Raji (cell line): ENCODE results near the gene B3GAT1.

Experiments used
- POLR2A ChIP-seq: IDR thresholded peaks from 2 replicates; pipeline ENCODE4 v1.6.1; 2011; ENCODE audit warnings: low read depth, low read length, control low read depth; ENCODE audit not compliant: insufficient read depth

The B3GAT1 gene

DNA sequence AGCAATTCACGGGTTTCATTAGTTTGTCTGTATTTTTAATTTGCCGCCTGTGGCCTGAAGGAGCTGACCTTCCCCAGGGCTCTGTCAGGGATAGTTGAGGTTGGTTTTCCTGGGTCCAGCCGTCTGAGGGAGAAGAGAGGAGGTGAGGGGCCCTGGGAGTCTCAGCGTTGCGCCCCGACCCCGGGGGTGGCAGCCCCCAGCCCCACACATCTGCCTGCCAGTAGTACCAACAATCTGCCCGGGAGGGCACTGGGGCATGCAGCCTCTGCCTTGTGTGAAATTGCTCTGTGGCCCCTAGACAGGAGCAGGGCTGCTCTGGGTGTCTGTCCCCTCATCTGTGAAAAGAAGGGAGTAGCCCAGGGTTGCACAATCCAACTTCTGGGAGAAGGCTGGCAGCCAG, 6.6 kb downstream of the B3GAT1 start:
- TF ChIP-seq POLR2A = no peak

DNA sequence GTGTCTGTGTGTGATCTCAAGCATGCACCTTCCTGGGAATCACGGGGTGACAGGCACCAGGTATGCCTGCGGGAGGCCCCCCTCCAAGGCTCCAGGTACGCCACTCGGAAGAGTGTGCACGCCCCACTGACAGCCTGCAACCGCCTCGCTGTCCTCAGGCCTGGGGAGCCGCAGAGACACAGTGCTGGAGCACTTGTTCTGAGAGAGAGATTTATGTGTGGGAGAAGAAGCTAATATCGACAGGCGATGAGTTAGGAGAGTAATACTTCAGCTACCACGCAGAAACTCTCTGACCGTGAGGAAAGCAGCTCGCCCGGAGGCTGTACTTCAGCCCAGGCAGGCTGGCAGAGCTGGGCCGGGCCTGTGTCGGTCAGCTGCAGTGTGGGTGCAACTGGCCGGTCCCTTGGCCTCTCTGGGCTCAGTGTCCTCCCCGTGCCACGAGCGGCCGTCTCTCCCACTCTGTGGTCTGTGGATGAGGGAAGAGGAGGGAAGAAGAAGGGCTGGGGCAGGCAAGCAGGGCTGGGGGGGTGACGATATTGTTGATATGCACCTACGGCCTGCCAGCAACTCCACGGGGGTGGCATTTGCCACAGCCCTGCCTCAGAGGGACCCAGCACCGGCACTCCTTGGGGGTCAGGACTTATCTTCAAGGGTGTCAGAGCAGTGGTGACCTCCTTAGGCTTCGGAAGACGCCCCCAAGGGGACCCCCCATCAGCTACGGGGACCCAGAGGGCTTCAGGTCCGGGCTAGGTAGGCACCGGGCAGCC, 7.3 kb downstream of the B3GAT1 start:
- TF ChIP-seq POLR2A = no peak

DNA sequence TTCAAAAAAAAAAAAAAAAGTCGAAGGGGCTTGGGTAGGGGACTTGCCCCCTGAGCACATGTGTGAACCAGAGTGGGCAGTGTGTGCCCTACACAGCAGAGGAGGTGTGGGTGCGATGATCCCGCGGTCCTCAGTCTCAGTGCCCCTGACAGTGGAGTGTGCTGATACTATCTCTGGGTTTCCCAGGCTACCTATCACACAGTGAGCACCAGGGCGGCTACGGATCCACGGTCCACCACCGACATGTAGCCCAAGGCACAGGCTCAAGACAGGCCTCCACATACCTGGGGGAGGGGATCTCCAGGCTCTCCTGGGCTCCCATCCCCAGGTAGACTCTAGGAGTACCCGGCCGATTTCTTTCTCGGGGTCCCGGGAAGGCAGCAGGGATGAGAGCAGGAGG, 9.1 kb downstream of the B3GAT1 start:
- TF ChIP-seq POLR2A = no peak

DNA sequence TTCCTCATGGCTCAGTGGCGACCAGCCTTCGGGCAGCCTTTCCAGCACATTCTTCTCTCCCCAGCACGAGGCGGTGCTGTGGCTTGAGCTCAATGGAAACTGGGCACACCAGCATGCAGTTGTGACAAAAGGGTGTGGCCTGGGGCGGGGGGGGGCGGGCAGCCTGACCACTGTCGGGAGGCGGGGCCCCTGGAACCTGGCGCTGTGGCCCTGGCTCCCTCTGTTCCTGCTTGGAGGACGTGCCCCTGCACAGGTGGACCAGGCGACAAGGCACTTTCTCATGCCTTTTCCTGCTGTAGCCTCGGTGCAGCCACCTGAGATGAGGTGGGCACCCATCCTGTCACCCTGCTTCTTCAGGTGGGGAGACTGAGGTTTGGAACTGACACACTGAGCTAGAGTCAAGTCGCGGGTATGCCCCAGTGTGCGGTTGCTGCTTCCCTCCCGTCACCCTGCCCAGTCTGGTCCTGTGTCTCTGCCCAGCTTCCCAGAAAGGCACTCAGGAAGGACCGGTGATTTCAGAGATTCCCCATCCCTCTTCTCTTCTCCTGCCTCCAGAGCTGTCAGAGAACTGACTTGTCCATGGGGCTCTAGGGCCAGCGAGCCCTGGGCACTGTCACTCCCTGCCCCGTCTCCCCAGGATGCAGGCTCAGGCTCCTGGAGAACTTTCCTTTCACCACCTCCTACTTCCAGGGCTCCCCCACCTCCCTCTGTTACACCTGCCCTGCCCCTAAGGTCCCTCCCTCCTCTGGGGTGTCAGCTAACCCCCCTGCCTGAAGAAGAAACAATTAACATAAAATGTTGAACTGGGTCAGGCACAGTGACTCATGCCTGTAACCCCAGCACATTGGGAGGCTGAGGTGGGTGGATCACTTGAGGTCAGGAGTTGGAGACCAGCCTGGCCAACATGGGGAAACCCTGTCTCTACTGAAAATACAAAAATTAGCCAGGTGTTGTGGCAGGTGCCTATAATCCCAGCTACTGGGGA, 9.9 kb downstream of the B3GAT1 start:
- no peak for TF ChIP-seq POLR2A

DNA sequence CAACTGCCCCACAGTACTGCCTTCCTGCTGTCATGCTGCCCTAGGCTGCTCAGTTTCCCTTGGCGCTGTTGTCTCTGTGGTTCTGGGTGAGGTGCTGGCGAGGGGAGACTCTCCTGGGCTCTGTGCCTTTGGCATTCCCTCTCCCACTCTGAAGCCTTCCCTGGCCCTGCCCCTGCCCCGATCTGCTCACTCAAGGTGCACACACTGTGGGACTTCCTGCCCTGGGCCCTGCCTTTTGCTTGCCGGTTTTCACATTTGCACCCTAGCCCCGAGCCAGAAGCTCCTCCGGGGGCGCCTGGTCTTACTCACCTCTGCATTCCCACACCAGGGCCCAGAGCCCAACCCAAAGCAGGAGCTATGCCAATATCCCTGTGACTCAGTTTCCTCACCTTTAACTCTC, 12.0 kb downstream of the B3GAT1 start:
- no peak for TF ChIP-seq POLR2A

DNA sequence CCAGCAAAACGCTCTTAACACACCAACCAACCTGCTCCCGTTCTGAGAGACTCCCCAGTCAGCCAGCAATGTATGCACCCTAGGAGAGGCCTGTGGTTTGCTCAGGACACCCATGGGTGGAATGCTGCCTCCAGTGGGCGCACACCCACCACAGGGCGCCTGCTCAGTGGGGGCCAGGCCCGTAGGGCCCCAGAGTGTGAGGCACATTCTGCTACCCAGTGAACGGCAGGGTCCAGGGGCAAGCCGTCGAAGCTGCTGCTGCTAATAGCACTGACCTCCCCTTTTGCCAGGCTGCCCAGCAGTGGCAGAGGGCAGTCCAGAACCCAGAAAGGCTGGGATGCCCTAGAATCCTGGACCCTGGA, 12.8 kb downstream of the B3GAT1 start:
- TF ChIP-seq POLR2A = no peak

DNA sequence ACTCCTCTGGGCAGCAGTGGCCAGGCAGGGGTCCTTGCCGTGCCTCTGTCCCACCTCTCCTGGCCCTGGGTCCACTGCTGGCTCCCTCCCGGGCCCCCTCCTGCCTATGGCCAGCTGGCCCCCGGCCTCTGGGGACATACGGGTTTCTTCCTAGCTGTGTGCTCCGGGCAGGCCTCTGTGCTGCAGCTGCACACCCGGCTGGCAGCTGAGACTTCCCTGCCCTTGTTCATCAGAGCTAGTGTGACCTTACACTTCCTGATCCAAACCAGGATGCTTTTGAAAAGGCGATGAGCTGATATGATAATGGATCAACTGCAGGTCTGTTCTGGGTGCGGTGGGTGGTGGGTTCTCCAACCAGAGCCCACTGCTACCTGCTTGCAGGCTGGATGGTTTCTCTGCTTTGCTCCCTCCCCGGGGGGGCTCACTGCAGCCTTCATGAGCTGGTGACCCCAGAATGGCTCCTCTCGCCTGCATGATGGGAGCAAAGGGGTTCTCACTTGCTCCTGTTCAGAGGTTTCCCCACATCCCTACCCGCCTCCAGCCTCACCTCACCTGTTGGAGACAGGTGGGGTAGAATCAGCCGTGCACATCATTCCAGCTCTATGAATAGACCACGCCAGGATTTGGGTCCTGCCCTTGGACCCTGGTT, 13.3 kb downstream of the B3GAT1 start:
- TF ChIP-seq POLR2A = no peak

DNA sequence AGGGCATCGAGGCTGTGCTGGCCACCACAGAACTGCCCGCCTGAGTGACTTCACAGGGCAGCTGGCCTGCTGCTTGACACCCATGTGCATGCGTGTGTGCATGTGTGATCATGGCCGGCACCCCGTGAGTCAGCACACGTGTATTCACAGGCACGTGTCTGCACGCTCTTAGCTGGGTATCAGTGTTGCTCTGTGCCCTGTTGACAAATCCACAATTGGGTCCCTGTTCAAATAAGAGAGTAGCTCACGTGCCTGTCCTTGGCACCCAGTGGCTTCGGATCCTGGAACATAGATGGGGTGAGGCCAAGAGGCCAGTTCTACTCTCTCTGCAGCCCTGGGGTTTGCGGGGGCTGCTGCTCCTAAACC, 14.0 kb downstream of the B3GAT1 start:
- TF ChIP-seq POLR2A = no peak

DNA sequence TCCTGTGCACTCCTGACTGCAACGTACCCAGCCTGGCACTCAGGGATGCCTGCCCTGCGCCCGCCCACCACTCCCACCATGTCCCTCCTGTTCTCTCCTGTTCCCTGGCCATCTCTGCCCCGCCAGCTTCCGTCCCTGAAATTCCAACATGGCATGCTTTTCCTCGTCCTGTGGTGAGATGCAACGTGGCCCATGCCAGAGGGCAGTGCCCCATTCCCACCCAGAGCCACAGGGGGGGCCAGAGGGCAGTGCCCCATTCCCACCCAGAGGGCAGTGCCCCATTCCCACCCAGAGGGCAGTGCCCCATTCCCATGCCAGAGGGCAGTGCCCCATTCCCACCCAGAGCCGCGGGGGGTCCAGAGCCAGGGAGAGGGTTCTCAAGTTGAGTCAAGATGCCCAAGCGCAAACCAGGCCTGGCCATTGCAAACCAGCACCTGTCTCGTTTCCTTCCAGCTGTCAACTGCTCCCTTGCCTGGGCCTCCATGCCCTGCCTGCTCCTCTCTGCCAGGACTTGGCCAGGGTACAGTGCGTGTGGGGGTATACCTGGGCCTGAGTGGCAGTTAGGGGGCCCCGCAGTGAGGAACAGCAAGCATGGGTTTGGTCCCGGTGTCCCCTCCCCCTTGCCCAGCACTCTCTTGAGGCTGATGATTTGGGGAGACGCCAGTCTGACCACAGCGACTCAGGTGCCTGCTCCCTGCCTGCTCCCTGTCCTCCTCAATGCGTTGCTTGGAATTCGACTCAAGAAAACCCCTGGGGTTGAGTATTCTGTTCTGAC, 14.6 kb downstream of the B3GAT1 start:
- no peak for TF ChIP-seq POLR2A

DNA sequence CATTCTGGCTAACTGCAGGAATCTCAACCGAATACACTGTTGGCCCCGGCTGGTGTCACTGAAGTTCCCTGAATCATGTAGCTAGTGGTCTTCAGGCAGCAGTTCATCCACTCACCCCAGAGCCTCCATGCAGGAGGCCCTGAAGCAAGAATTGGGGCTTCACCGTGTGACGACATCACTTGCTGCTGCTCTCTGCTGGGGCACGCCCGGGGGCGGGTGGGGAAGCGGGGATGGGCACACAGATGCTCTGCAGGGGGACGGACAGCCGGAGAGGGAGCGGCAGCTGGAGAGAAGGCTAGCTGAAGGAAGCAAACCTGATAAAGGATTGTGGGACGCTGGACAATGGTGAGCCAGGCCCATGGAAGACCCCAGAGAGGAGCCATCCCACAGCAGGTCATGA, 17.0 kb downstream of the B3GAT1 start:
- TF ChIP-seq POLR2A = no peak

DNA sequence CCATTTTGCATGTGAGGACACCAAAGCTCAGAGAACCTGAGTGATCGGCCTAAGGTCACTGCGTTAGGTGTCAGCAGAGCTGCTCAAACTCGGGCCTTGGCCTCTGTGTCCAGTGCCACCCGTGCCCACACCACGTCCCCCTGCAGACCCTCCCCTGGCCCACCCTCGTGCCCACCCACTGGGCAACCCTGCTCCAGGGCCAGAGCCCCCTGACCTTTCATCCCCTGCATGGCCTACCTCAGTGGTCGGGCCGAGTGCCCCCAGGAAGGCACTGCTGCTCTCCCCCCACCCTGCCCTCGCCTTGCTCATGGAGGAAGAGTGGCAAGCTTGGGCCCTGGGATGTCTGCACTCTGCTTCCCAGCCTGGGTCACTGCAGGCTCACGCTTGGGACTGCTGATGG, 17.7 kb downstream of the B3GAT1 start:
- no peak for TF ChIP-seq POLR2A

DNA sequence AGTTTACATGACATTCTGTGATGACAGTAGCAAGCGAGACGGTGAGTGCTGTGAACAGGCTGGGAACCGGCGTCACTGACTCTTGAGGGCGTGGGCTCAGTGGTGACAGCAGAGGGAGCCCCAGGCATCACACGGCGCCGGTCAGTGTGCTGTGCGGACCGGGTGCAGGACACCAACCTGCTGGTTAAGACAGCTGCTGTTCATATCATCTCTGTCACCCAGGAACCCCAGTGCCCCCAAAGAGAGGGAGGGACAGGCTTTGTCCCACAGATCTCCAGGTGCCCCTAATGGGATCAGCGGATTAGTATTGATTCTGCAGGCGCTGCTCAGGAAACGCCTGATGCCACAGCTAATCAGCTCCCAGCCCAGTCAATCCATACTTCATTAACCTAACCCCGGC, 18.4 kb downstream of the B3GAT1 start:
- no peak for TF ChIP-seq POLR2A

DNA sequence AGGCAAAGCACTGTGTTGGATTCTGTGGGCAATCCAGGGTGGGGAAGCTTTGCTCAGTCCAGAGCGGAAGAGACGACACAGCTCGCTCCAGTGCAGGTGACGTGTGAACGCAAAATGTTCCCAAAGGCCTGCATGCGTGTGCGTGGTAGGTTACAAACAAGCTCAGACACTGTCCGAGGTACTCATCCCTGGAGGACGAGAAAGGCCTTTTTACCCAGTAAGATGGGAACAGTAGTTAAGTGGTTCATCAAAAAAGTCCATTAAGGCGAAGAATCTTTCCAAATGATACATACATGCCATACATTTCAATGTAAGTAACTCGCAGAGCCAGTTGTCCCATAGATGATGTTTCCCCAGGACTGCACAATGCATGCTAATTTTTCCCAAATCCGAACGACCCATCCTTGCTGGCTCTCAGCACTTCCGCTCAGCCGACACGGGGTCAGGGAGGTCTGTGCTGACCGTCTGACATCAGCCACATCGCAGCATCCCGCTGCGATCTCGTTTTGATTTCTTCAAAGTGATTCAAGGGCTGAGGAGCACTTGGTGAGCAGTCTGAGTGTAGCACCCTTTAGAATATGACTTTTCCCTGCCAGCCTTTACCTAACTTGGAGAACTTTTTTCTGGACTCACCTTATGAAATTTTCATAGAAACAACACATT, 19.0 kb downstream of the B3GAT1 start:
- no peak for TF ChIP-seq POLR2A

DNA sequence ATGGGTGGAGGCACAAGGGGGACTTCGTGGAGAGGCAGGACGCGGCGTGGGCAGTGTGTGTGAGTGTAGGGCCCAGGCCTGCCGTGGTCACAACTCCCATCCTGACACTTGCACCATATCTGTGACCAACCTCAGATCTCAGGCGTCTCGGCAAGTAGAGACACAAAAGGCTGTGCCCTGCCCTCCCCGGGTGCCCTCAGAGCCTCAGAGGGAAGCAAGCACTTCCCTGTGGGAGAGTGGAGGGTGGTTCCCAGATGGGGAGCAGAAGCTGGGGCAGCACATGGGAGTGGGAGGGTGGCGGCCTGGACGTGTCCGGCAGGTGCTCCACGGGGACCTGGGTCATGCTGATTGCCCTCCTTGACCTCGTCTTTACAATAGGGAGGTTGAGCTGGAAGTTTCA, 20.4 kb downstream of the B3GAT1 start:
- TF ChIP-seq POLR2A = no peak
